Ovary (tissue), 9 donors: ENCODE measurements around the gene ABLIM1. TPM values are rescaled to one million over a fixed set of nuclear protein-coding genes. Genes with fewer than 3 reads are reported as not detected.

ENCODE experiments used
- DNase-seq, 5 donors: peaks; one replicate each; pipeline ENCODE4 v3.0.0-alpha.2; 2019 to 2020
- H3K27ac ChIP-seq, 2 donors: fragments of 200-600 bp; one replicate each; pipeline versions ENCODE4 v1.5.1 to v1.8.0; 2019 to 2022
- H3K27me3 ChIP-seq: fragments of 200-600 bp; one replicate; pipeline ENCODE4 v1.8.0; 2022
- H3K36me3 ChIP-seq: fragments of 200-600 bp; sonication (generic); one replicate; pipeline ENCODE4 v1.5.1; 2019
- H3K4me1 ChIP-seq: one replicate; pipeline ENCODE4 v1.8.1; 2013; ENCODE audit warnings: mild to moderate bottlenecking, moderate library complexity; ENCODE audit not compliant: insufficient read depth
- H3K4me3 ChIP-seq: fragments of 200-600 bp; sonication (generic); one replicate; pipeline ENCODE4 v1.5.1; 2017
- H3K9me3 ChIP-seq, 2 donors: fragments of 200-600 bp in 1 of 2; sonication (generic) in 1 of 2; one replicate each; pipeline versions ENCODE4 v1.5.1 to v1.8.1; 2013 to 2019; ENCODE audit warnings: mild to moderate bottlenecking in 1 of 2, moderate library complexity in 1 of 2
- CTCF ChIP-seq, 3 donors: fragments of 450-650 bp in 2 of 3; fragments of 200-600 bp in 1 of 3; IDR thresholded peaks; one replicate each; pipeline versions ENCODE4 v1.5.1 to v1.8.0; 2016 to 2022; ENCODE audit warnings: antibody characterized with exemption in 3 of 3, mild to moderate bottlenecking in 1 of 3
- EP300 ChIP-seq: sonication (generic); formaldehyde crosslinking; IDR thresholded peaks from one replicate; pipeline ENCODE4 v1.6.1; 2017; ENCODE audit warnings: antibody characterized with exemption
- POLR2A ChIP-seq: fragments of 450-650 bp; IDR thresholded peaks from one replicate; pipeline ENCODE4 v1.6.1; 2017; ENCODE audit warnings: antibody characterized with exemption, mild to moderate bottlenecking, moderate library complexity
- WGBS, 3 donors: extraction: QIAGEN DNeasy Blood & Tissue Kit in 1 of 3; methylation state at CpG; one replicate each; pipeline versions ENCODE4 v1.1.5 to v1.1.7; 2013 to 2017; 5-methylcytosine and 5-hydroxymethylcytosine counted together
- intact Hi-C, 4 donors: fragments of 100-400 bp; cut with DNase I; formaldehyde crosslinking; loops; one replicate each; pipeline versions ENCODE4 v1.11.0 to v1.15.1; 2022 to 2023
- polyA plus RNA-seq, 2 donors: library from polyadenylated mRNA; stranded (reverse); fragments of 200-250 nt in 1 of 2; fragments of 350-450 nt in 1 of 2; fragmentation: Illumina TruSeq in 1 of 2; extraction: RNeasy Lipid Tissue Mini Kit (QIAGEN cat#74804) in 1 of 2; gene quantifications; one replicate each; pipeline ENCODE4 v1.2.3, GENCODE V29; 2013 to 2014
- total RNA-seq, 7 donors: library from RNA; depleted of rRNA in 2 of 7; stranded (reverse); fragments of >200 nt in 2 of 7; fragmentation: NEBNext Ultra II Directional in 3 of 7; extraction: Animal tissue kit (Norgen Biotek cat#: 25700) in 3 of 7; gene quantifications; one replicate each; pipeline versions ENCODE4 v1.1.0 to v1.2.4, GENCODE V29; 2016 to 2023
- donor health status: DM: no; HTN: no; CAD: no; lungs with moderate emphysema.
- donor health status: DM: no; HTN: no; CAD: no.
- donor health status: Bipolar disorder and iron deficiency.
- donor health status: DM: yes; HTN: yes; CAD: no.
- donor health status: DM: no; HTN: no; CAD: no.
- donor health status: DM: yes; HTN: yes; CAD: no.

ABLIM1 gene
- total and polyA plus RNA-seq, 9 donors, result 155 to 505 (median 283) TPM

GRCh38 chr10:114518401-114519305 lies 139.4 kb downstream of the ABLIM1 start:
- intact Hi-C loops, result loop anchor here in 1 of 4 donors (5.0 kb wide), 1 partner anchor 41 kb away; no protein-coding TSS in a partner anchor
- H3K27ac ChIP-seq, result peak overlapping the region in 1 of 2 donors; percentile 67

GRCh38 chr10:114517368-114518250 lies 140.5 kb downstream of the ABLIM1 start:
- TF ChIP-seq CTCF (IDR thresholded peaks at IDR 0.05) (no peak), POLR2A (no peak), EP300 (no peak)
- no peak for DNase-seq
- Histone ChIP-seq H3K27me3 (no peaks in the 10 kb centered on the region), H3K27ac (peak overlapping the region; percentile 45 to 67), H3K4me1 (peaks cover 30% of the 10 kb centered on the region), H3K9me3 (no peaks in the 10 kb centered on the region), H3K4me3 (no peak overlapping the region), H3K36me3 (no peaks in the 10 kb centered on the region)
- 28 to 55% (median 39%) methylated on average over 14 of the region's 14 CpGs for WGBS, 3 donors
- intact Hi-C loops, result loop anchor here in 1 of 4 donors (5.0 kb wide), 1 partner anchor 40 kb away; no protein-coding TSS in a partner anchor

More at GRCh38 chr10:114518401-114519305, 139.4 kb downstream of the ABLIM1 start:
- Histone ChIP-seq H3K36me3 (no peaks in the 10 kb centered on the region), H3K9me3 (no peaks in the 10 kb centered on the region), H3K4me3 (no peak overlapping the region), H3K4me1 (peaks cover 32% of the 10 kb centered on the region), H3K27me3 (no peaks in the 10 kb centered on the region)
- TF ChIP-seq EP300 (no peak), CTCF (IDR thresholded peaks at IDR 0.05) (no peak), POLR2A (no peak)
- DNase-seq, result no peak
- WGBS, 3 donors, result 50 to 68% (median 63%) methylated on average over 4 of the region's 4 CpGs

GRCh38 chr10:114516356-114516755 lies 141.7 kb downstream of the ABLIM1 start:
- H3K27ac ChIP-seq, result peak overlapping the region; percentile 64 to 67
- H3K4me1 ChIP-seq, result peaks cover 26% of the 10 kb centered on the region
- intact Hi-C loops, result loop anchor here in 1 of 4 donors (5.0 kb wide), 1 partner anchor 39 kb away; no protein-coding TSS in a partner anchor
- no peak for DNase-seq
- H3K4me3 ChIP-seq, result no peak overlapping the region
- 10 to 26% (median 15%) methylated on average over 3 of the region's 3 CpGs for WGBS, 3 donors
- no peaks in the 10 kb centered on the region for H3K36me3 ChIP-seq
- TF ChIP-seq POLR2A (no peak), EP300 (no peak), CTCF (IDR thresholded peaks at IDR 0.05) (no peak)
- no peaks in the 10 kb centered on the region for H3K9me3 ChIP-seq
- H3K27me3 ChIP-seq, result no peaks in the 10 kb centered on the region

- peak overlapping the region; percentile 4 to 67 for H3K27ac ChIP-seq
- H3K4me1 ChIP-seq, result peaks cover 26% of the 10 kb centered on the region
- intact Hi-C loops, result loop anchor here in 1 of 4 donors (5.0 kb wide), 1 partner anchor 38 kb away; no protein-coding TSS in a partner anchor
- no peaks in the 10 kb centered on the region for H3K36me3 ChIP-seq
- H3K4me3 ChIP-seq, result no peak overlapping the region
- no peak for TF ChIP-seq CTCF (IDR thresholded peaks at IDR 0.05)
- no peak for TF ChIP-seq POLR2A
- no peak for TF ChIP-seq EP300
- no peak for DNase-seq
- no peaks in the 10 kb centered on the region for H3K9me3 ChIP-seq
- WGBS, 3 donors, result 54 to 70% (median 66%) methylated on average over 6 of the region's 6 CpGs
- H3K27me3 ChIP-seq, result no peaks in the 10 kb centered on the region
Observed at GRCh38 chr10:114515298-114515914, 142.7 kb downstream of the ABLIM1 start.
